SK-N-SH treated with all-trans-retinoic acid at 6 μM for 48 hours (cell line): ENCODE results near the gene ZBTB49.

ENCODE experiments used
- ISL1 ChIP-seq: fragments of 250-450 bp; sonication (Bioruptor Pico); IDR thresholded peaks from 2 replicates; pipeline ENCODE4 v2.1.2; 2022; ENCODE audit warnings: mild to moderate bottlenecking, moderate library complexity
- TOX ChIP-seq: fragments of 250-450 bp; sonication (Bioruptor Pico); IDR thresholded peaks from 2 replicates; pipeline ENCODE4 v1.8.0; 2021; ENCODE audit warnings: mild to moderate bottlenecking, moderate library complexity, borderline replicate concordance

- TF ChIP-seq TOX (CRISPR knock-in tag) (no peak), ISL1 (CRISPR knock-in tag) (no peak)
These were observed 18.9 kb downstream of the ZBTB49 start for GRCh38 chr4:4308800-4309441.
